AG04449 (cell line): ENCODE data around the gene CMTM5.

Source experiments
- CTCF ChIA-PET: fragments of 350-600 bp; formaldehyde crosslinking; extraction: SDS; loops from one replicate; lab custom pipeline; 2021; ENCODE audit warnings: antibody characterized with exemption; lab: Yijun Ruan, JAX
- POLR2A ChIA-PET: fragments of 400-600, 350-600 bp; formaldehyde crosslinking; extraction: SDS; loops from one replicate; lab custom pipeline; 2020; ENCODE audit warnings: antibody characterized with exemption, inconsistent platforms; lab: Yijun Ruan, JAX
- DNase-seq: peaks from one replicate; pipeline ENCODE4 v3.0.0-alpha.2; 2010; ENCODE audit warnings: low read depth, low spot score
- H3K4me3 ChIP-seq: 2 replicates; pipeline ENCODE4 v1.5.1; 2011; ENCODE audit warnings: low read depth, mild to moderate bottlenecking, control low read depth, low read length
- TF ChIP-seq, protein P1 (sequence below): IDR thresholded peaks from one replicate; pipeline ENCODE4 v1.5.1; 2011; ENCODE audit warnings: mild to moderate bottlenecking, moderate library complexity, low read length, control low read depth, inconsistent platforms; ENCODE audit not compliant: insufficient read depth; ENCODE audit errors: missing control alignments

The CMTM5 gene

DNA sequence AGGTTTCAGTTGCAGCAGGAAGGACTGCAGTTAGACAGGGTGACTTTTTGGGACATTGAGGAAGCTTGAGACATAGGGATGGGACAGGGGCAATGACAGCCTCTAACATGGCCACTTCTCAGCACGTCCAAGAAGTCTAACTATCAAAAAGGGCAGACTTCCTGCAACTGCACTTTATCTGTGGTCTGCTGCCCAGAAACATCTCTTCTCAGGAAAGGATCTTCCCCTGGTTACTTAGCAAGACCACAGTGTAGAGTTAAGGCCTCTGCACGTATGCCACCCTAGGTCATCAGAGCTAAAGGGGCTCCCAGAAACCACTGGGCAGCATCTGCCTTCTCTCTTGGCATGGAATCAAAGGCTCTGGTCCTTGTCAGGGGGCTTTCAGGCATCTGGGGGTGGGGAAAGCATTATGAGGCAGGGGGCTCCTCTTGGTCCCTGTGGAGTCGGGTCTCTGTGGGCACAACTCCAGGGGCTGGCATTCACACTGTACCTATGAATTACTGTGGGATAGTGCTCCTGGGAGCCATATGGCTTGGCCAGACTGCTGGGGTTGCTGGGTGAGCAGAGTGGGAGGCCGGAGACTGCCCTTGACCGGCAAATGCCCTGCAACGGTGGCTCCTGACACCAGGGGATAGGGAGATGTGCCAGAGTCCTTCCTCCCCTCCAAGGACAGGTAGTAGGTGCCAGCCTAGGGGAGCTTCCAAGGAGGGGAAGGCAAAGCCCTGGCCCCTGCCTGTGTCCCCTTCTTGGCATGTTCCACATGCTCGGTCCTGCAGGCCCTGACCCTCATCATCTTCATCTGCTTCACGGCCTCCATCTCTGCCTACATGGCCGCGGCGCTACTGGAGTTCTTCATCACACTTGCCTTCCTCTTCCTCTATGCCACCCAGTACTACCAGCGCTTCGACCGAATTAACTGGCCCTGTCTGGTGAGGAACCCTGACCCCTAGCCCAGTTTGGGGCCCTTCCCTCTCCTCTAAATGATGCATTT, 1.0 kb downstream of the CMTM5 start:
- CTCF ChIA-PET: interaction anchor here (3.2 to 10.9 kb wide), 6 partner anchors 11 to 109 kb away, joined by 15 to 303 read pairs (median 39); partner anchors contain the start of genes EFS, PABPN1 and SLC22A17
- DNase-seq: no peak
- POLR2A ChIA-PET: no interaction called here
- no peak overlapping the region for H3K4me3 ChIP-seq
- TF ChIP-seq, protein P1, sequence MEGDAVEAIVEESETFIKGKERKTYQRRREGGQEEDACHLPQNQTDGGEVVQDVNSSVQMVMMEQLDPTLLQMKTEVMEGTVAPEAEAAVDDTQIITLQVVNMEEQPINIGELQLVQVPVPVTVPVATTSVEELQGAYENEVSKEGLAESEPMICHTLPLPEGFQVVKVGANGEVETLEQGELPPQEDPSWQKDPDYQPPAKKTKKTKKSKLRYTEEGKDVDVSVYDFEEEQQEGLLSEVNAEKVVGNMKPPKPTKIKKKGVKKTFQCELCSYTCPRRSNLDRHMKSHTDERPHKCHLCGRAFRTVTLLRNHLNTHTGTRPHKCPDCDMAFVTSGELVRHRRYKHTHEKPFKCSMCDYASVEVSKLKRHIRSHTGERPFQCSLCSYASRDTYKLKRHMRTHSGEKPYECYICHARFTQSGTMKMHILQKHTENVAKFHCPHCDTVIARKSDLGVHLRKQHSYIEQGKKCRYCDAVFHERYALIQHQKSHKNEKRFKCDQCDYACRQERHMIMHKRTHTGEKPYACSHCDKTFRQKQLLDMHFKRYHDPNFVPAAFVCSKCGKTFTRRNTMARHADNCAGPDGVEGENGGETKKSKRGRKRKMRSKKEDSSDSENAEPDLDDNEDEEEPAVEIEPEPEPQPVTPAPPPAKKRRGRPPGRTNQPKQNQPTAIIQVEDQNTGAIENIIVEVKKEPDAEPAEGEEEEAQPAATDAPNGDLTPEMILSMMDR: no peak

DNA sequence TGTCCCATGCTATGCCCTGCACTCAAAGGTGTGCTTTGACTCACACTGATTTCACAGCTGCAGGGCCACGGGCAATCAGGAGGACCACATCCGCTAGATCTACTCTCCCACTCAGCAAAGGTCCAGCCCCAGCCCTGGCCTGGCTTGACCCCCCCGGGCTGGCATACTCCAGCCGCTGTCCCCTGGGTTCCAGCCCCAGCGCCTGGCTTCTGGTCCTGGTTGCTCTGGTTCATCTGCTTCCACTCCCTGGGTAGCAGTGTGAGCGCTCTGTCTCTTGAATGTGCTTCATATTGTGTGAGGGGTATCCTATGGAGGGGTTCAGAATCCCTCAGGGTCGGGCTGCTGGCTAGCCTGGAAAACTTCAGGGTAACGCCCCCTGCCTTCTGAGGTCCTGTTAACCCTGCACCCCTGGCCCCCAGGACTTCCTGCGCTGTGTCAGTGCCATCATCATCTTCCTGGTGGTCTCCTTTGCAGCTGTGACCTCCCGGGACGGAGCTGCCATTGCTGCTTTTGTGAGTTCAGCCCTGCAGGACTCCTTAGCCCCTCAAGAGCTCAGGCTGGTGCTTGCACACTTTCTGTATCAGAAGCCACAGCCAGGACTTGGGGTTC, 1.9 kb downstream of the CMTM5 start:
- TF ChIP-seq, protein P1: no peak
- ChIA-PET CTCF (interaction anchor here (0.6 to 10.9 kb wide), 14 partner anchors 10 to 114 kb away, joined by 3 to 303 read pairs (median 12); partner anchors contain the start of genes EFS, PABPN1 and SLC22A17), POLR2A (interaction anchor here (1.5 kb wide), 1 partner anchor 52 kb away, joined by 9 read pairs; no protein-coding TSS in a partner anchor)
- no peak overlapping the region for H3K4me3 ChIP-seq
- no peak for DNase-seq

DNA sequence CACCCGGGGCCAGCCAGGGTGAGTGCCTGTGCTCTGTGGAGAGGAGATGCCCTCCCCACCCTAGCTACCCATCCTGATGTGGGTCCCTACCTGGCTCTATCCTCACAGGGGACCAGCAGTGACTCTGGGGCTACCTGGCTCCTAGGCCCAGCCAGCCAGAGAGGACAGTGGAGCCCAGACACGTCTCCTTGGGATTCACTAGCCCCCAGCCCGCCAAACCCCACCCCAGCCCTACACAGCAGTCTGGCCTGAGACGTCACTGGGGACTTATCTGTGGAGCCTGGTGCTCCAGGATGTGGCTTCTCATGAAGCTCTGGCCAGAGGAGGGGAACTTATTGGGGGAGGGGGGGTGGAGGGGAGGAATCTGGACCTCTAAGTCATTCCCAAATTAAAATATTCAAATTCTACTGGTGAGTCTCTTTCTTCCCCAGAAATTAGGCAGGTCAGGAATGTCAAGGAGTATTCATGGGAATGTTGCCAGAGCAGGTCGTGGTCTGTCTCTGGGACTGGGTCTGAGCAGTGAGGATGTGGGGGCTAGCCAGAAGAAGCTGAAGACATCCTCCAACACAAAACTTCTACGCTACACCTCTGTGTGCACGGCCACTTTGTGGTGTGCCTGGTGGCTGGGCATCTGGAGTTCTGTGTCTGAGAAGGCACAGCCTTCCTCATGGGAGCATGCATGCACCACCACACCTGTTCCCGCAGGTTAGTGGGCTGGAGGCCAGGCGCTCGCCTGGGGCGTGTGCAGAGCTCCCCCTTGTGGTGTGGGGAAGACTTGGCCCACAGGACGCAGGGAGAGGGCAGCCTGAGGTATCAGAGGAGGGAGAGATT, 2.7 kb downstream of the CMTM5 start:
- TF ChIP-seq, protein P1: peak; percentile 98
- POLR2A ChIA-PET: interaction anchor here (1.5 kb wide), 1 partner anchor 53 kb away, joined by 9 read pairs; no protein-coding TSS in a partner anchor
- CTCF ChIA-PET: interaction anchor here (0.6 to 10.9 kb wide), 37 partner anchors 7 to 258 kb away, joined by 3 to 303 read pairs (median 5); partner anchors contain the start of genes BCL2L2, EFS, MYH7 and PABPN1
- no peak overlapping the region for H3K4me3 ChIP-seq
- DNase-seq: no peak

DNA sequence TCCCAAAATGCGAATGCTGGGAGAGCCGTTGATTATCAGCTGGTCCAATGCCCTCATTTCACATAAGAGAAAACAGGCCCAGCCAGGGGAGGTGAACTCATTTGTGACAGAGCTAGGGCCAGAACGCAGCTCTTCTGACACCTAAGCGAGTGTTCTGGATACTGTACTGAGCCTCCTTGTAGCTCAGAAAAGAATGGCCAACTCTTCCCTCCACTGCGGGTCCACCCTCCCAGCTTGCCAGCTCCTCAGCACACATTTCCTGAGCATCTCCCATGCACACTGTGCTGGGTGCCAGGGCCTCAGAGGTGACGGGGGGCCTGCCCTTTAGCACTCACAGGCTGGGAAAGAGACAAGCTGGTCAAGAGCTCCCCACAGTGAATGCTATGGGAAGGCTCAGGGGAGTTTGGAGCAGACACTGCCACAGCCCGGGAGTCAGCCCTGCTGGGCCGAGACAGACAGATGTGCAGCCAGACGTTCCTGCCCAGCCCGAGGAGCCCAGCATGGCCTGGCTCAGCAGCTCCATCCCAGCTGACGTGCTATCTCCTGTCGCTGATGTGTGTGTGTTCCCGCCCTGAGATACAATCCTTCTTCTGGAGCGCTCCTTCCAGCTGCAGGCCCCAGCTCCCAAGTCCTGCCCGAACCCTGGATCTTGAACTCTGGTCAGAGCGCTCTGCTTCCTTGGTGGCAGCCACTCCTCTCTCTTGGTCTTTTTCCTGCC, 3.5 kb downstream of the CMTM5 start:
- no peak overlapping the region for H3K4me3 ChIP-seq
- CTCF ChIA-PET: interaction anchor here (0.9 to 10.9 kb wide), 34 partner anchors 8 to 259 kb away, joined by 3 to 303 read pairs (median 6); partner anchors contain the start of genes BCL2L2, EFS, MYH7 and PABPN1
- TF ChIP-seq, protein P1: no peak
- POLR2A ChIA-PET: interaction anchor here (1.5 kb wide), 1 partner anchor 53 kb away, joined by 9 read pairs; no protein-coding TSS in a partner anchor
- DNase-seq: no peak

DNA sequence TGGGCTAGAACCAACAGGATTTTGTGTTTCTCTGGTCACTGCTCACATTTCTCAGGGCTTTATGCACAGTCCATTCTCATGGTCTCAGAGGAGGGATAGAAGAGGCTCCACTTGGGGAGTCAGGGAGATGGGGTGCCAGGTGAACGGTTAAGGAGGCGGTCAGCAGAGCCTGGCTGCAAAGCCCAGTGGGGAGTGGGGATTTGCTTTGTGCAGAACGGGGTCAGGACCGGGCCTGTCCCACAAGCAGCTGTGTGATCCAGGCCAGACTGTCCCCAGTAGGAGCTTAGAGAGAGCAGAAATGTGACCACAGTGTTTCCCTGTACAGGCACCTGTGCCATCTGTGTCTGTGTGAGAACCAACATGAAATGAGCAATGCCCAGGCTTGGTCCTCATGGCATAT, 4.1 kb downstream of the CMTM5 start:
- POLR2A ChIA-PET: no interaction called here

More for the DNA sequence above, 4.1 kb downstream of the CMTM5 start:
- CTCF ChIA-PET: interaction anchor here (1.2 to 10.9 kb wide), 19 partner anchors 8 to 121 kb away, joined by 3 to 303 read pairs (median 9); partner anchors contain the start of genes EFS, MYH7, PABPN1 and SLC22A17
- H3K4me3 ChIP-seq: no peak overlapping the region
- TF ChIP-seq, protein P1: no peak
- DNase-seq: no peak
